Activated B cell treated with CpG ODN at 0.5 μM for 24 hours (primary cell): ENCODE data around the gene IRF1. TPM values are rescaled to one million over a fixed set of nuclear protein-coding genes. Genes with fewer than 3 reads are reported as not detected.

Experiments used
- ATAC-seq: fragments of 200-7000 bp; cut with Tn5 transposase; one replicate; pipeline ENCODE4 v1.10.0; 2021; ENCODE audit warnings: low read depth, mild to moderate bottlenecking, moderate library complexity
- CTCF ChIA-PET: fragments of 350-600 bp; sonication (Branson Sonifier 250); formaldehyde crosslinking; loops from one replicate; lab custom pipeline; 2021; ENCODE audit warnings: antibody characterized with exemption; lab: Charles Lee
- POLR2A ChIA-PET: fragments of 350-600 bp; sonication (Branson Sonifier 250); formaldehyde crosslinking; loops from one replicate; lab custom pipeline; 2021; ENCODE audit warnings: antibody characterized with exemption; lab: Charles Lee
- DNase-seq: peaks from one replicate; pipeline ENCODE4 v3.0.0; 2022
- H3K27ac Mint-ChIP-seq: one replicate; pipeline ENCODE4 v1.8.0; 2020; ENCODE audit warnings: mixed read lengths
- H3K27me3 Mint-ChIP-seq: one replicate; pipeline ENCODE4 v1.8.0; 2021; ENCODE audit warnings: mixed read lengths
- H3K36me3 Mint-ChIP-seq: one replicate; pipeline ENCODE4 v1.8.0; 2021; ENCODE audit warnings: low read depth, mixed read lengths
- H3K4me1 Mint-ChIP-seq: one replicate; pipeline ENCODE4 v1.8.0; 2021; ENCODE audit warnings: mixed read lengths
- H3K4me3 Mint-ChIP-seq: one replicate; pipeline ENCODE4 v1.8.0; 2020; ENCODE audit warnings: mild to moderate bottlenecking, mixed read lengths
- H3K9me3 Mint-ChIP-seq: one replicate; pipeline ENCODE4 v1.8.0; 2020; ENCODE audit warnings: mixed read lengths
- CTCF ChIP-seq: fragments of 200-600 bp; IDR thresholded peaks from one replicate; pipeline ENCODE4 v1.8.0; 2022; ENCODE audit warnings: antibody characterized with exemption, mild to moderate bottlenecking
- intact Hi-C: fragments of 100-400 bp; cut with micrococcal nuclease; formaldehyde crosslinking; loops from one replicate; pipeline ENCODE4 v1.15.1; 2024
- total RNA-seq: library from RNA; stranded (reverse); gene quantifications from 2 replicates; pipeline ENCODE4 v1.2.3, GENCODE V29; 2022

The IRF1 gene
- total RNA-seq, 1 donor from 2014 or later = 134 TPM

DNA sequence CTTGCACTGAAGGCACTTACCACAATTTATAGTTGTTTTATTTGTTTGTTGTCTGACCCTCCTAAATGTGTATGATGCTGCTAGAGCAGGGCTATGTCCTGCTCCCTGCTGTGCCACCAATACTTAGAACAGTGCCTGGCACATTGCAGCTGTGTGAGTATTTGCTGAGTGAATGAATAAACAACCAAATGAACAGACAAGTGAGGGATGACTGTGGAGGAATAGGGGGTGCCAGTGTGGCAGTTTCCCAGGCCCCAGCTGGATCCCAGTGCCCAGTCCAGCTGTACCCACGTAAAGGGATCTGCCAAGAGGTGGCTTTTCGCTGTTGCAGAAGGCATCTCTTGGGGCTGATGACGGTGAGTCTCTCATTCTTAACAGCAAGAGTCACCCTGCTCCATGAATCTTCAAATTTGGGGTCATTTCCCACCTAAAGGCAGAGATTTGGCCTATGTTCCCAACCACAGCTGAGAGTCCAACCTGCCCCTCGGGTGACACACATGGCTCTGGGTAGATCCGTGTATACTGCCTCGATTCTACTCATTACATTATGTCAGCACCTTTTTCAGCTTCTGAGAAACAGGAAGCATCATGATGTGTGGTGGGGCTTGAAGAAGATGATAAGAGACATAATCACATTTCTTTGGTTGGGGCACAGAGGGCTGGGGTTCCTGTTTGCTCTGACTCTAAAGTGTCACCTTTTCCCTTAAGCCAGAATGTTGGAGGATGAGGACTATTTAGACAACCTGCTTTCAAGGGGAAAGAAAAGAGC is 38.5 kb upstream of the IRF1 start:
- peak overlapping the region; percentile 25 for H3K4me3 Mint-ChIP-seq
- H3K27ac Mint-ChIP-seq = peak overlapping the region; percentile 27
- POLR2A ChIA-PET = interaction anchor here (1.0 to 1.4 kb wide), 2 partner anchors 28 to 39 kb away, joined by 4 to 7 read pairs; partner anchors contain the start of genes IRF1 and RAD50
- H3K4me1 Mint-ChIP-seq = peaks cover 50% of the 10 kb centered on the region
- H3K9me3 Mint-ChIP-seq = peaks cover 2% of the 10 kb centered on the region
- no peaks in the 10 kb centered on the region for H3K36me3 Mint-ChIP-seq
- ATAC-seq (peak; percentile 43), DNase-seq (no peak)
- CTCF ChIA-PET = interaction anchor here (0.6 to 2.7 kb wide), 3 partner anchors 24 to 187 kb away, joined by 3 to 11 read pairs (median 3); no protein-coding TSS in a partner anchor
- TF ChIP-seq CTCF = no peak
- intact Hi-C loops = loop anchor here (5.0 kb wide), 2 partner anchors 58 to 208 kb away; partner anchors contain the start of gene KIF3A
- H3K27me3 Mint-ChIP-seq = no peaks in the 10 kb centered on the region

DNA sequence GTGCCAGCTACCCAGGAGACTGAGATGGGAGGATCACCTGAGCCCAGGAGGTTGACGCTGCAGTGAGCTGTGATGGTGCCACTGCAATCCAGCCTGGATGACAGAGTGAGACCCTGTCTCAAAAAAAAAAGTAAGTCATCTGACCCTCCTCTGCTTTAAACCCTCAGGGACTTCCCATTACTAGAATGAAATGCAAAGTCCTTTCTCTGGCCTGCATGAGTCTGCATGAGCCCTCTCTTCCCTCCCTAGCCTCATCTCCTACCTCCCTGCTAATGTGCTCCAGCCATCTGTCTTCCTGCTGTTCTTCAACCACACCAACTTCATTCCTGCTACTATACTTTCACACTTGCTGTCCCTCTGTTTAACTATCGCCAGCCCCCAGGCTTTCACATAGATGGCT is 37.4 kb upstream of the IRF1 start:
- TF ChIP-seq CTCF = no peak
- intact Hi-C loops = loop anchor here (5.0 kb wide), 2 partner anchors 59 to 209 kb away; partner anchors contain the start of gene KIF3A
- DNase-seq (no peak), ATAC-seq (no peak)
- Mint-ChIP-seq H3K4me3 (no peak overlapping the region), H3K27me3 (no peaks in the 10 kb centered on the region), H3K9me3 (peaks cover 2% of the 10 kb centered on the region), H3K27ac (no peak overlapping the region), H3K36me3 (no peaks in the 10 kb centered on the region), H3K4me1 (peaks cover 53% of the 10 kb centered on the region)
- ChIA-PET POLR2A (no interaction called here), CTCF (interaction anchor here (1.0 to 2.7 kb wide), 6 partner anchors 22 to 292 kb away, joined by 3 to 23 read pairs (median 8); no protein-coding TSS in a partner anchor)

DNA sequence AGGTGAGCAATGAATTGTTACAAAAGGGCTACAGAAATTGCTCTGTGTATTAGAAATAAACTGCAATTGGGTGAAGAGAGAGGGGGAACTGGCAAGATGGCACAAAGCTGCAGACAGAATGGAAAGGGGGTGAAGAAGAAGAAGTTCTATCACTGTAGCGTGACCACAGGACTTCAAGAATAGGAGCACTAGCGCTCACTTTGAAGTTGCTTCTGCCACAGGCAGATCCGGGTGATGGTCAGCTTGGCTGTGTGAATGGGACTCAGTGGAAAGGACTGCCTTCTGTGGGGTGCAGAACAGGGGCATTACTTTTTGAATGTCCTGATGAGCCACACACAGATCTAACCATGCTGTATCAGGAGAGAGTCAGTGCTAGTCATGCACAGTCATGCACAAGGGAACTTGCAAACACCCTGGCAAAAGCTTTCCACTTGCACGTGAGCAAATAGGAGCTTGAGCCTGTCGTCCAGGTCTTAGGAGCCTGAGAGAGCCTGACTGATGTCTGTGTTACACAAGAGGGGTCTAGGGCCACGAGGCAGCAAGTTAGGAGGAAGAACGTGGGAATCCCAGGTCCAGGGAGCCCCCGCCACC is 36.5 kb upstream of the IRF1 start:
- H3K27me3 Mint-ChIP-seq = no peaks in the 10 kb centered on the region
- H3K36me3 Mint-ChIP-seq = no peaks in the 10 kb centered on the region
- no peak overlapping the region for H3K4me3 Mint-ChIP-seq
- peaks cover 53% of the 10 kb centered on the region for H3K4me1 Mint-ChIP-seq
- POLR2A ChIA-PET = interaction anchor here (0.6 to 2.9 kb wide), 6 partner anchors 30 to 446 kb away, joined by 3 to 15 read pairs (median 6); partner anchors contain the start of genes IRF1 and RAD50
- ATAC-seq (no peak), DNase-seq (no peak)
- intact Hi-C loops = loop anchor here (1.0 to 5.0 kb wide), 6 partner anchors 21 to 293 kb away; partner anchors contain the start of genes KIF3A and RAD50
- peaks cover 2% of the 10 kb centered on the region for H3K9me3 Mint-ChIP-seq
- no peak for TF ChIP-seq CTCF
- CTCF ChIA-PET = interaction anchor here (0.7 to 2.7 kb wide), 19 partner anchors 10 to 357 kb away, joined by 3 to 23 read pairs (median 3); partner anchors contain the start of gene IL5
- H3K27ac Mint-ChIP-seq = no peak overlapping the region

DNA sequence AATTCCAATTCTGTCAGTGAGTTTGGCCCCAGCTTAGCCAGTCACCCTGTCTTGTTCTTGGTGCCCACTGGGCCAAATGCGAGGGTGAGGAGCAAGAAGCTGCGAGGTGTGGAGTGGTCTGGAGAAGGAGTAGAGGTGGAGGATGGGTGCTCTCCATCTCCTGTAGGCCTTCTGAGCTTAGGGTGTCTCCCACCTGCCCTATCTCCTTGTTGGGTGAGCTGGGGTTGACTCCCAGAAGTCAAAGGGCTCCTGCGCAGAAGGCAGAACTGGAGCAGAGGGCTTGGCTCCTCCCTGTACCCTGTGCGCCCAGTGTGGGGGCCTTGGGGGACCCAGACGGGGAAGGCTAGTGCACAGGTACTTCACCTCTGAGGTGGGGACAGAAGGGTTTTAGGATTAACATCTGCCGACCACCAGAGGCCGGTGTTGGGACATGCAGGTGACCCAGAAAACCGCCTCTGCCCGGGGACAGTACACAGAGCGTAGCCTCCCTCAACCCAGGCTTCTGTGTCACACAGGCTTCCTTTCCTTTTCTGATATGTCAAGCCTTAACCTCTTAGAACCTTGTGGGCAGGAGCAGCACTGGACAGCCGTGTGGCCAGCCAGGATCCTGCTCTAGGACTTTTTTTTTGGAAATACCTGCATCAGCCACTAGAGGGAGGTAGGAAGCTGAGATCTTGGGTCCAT is 35.9 kb upstream of the IRF1 start:
- H3K27ac Mint-ChIP-seq = peak overlapping the region; percentile 27
- intact Hi-C loops = loop anchor here (1.0 to 5.0 kb wide), 6 partner anchors 20 to 294 kb away; partner anchors contain the start of genes KIF3A and RAD50
- POLR2A ChIA-PET = interaction anchor here (0.6 to 2.9 kb wide), 7 partner anchors 30 to 447 kb away, joined by 3 to 15 read pairs (median 3); partner anchors contain the start of genes IRF1 and RAD50
- peak; percentile 69 for TF ChIP-seq CTCF
- peak overlapping the region; percentile 25 for H3K4me3 Mint-ChIP-seq
- peak; percentile 51 for ATAC-seq
- peak; percentile 26 for DNase-seq
- H3K4me1 Mint-ChIP-seq = peaks cover 53% of the 10 kb centered on the region
- CTCF ChIA-PET = interaction anchor here (0.7 to 2.7 kb wide), 20 partner anchors 11 to 357 kb away, joined by 3 to 23 read pairs (median 3); partner anchors contain the start of gene IL5
- no peaks in the 10 kb centered on the region for H3K36me3 Mint-ChIP-seq
- no peaks in the 10 kb centered on the region for H3K27me3 Mint-ChIP-seq
- peaks cover 2% of the 10 kb centered on the region for H3K9me3 Mint-ChIP-seq
